Measurements from ENCODE around the gene IPO11. TPM values are rescaled to one million over a fixed set of nuclear protein-coding genes. Genes with fewer than 3 reads are reported as not detected.

IPO11 gene
- total and polyA plus RNA-seq, 2 experiments from 2014 or later: 18.7 to 64.7 TPM

GRCh38 chr5:62662521-62662920 is 250.0 kb downstream of the IPO11 start (continued):
- TF ChIP-seq CTCF (conservative IDR thresholded peaks at IDR 0.05; ENCODE audit: low read depth in 2 of 2) (no peak), STAT1 (IDR thresholded peaks at IDR 0.05; ENCODE audit: unreplicated experiment) (no peak), POLR2AphosphoS5 (IDR thresholded peaks at IDR 0.05; ENCODE audit: low read depth) (no peak), NANOG (IDR thresholded peaks at IDR 0.05; ENCODE audit: borderline replicate concordance) (no peak)

GRCh38 chr5:62671479-62671878 is 258.9 kb downstream of the IPO11 start:
- H3F3A ChIP-seq (replicated peaks; ENCODE audit: low read depth): no peaks in the 10 kb centered on the region
- no peak for TF ChIP-seq POLR2AphosphoS5 (IDR thresholded peaks at IDR 0.05; ENCODE audit: low read depth)
- no peak for TF ChIP-seq ZNF462 (CRISPR knock-in tag; IDR thresholded peaks at IDR 0.05)
- no peak for TF ChIP-seq ZNF114 (CRISPR knock-in tag; IDR thresholded peaks at IDR 0.05)
- TF ChIP-seq EZH2 (IDR thresholded peaks at IDR 0.05; ENCODE audit: low read depth, unreplicated experiment): no peak
- TF ChIP-seq ETS1 (IDR thresholded peaks at IDR 0.05): no peak
- TF ChIP-seq CTCF (conservative IDR thresholded peaks at IDR 0.05; ENCODE audit: low read depth in 2 of 2): no peak
- TF ChIP-seq ZNF331 (CRISPR knock-in tag; IDR thresholded peaks at IDR 0.05; ENCODE audit: low read depth): no peak
- no peak for TF ChIP-seq NANOG (IDR thresholded peaks at IDR 0.05; ENCODE audit: borderline replicate concordance)
- no peak for TF ChIP-seq STAT1 (IDR thresholded peaks at IDR 0.05; ENCODE audit: unreplicated experiment)
- TF ChIP-seq JUNB (IDR thresholded peaks at IDR 0.05; ENCODE audit: unreplicated experiment): no peak

More at GRCh38 chr5:62671479-62671878, 258.9 kb downstream of the IPO11 start:
- no peak overlapping the region for H2AFZ ChIP-seq
- H3K27ac ChIP-seq (ENCODE audit: low read depth): no peak overlapping the region
- H3K9me3 Mint-ChIP-seq: peaks cover 14% of the 10 kb centered on the region
- no peaks in the 10 kb centered on the region for H3K9me2 ChIP-seq (ENCODE audit: insufficient read depth)
- no peaks in the 10 kb centered on the region for H3K27me3 ChIP-seq (ENCODE audit: insufficient read depth)
- H3K4me1 Mint-ChIP-seq: no peaks in the 10 kb centered on the region
- no peak overlapping the region for H3K4me3 ChIP-seq
- no peak overlapping the region for H3K27ac Mint-ChIP-seq
- DNase-seq (ENCODE audit: low spot score): no peak
- no peaks in the 10 kb centered on the region for H3K4me1 ChIP-seq (ENCODE audit: insufficient read depth)
- no peaks in the 10 kb centered on the region; the same call in 1 of the 2 replicates for H3K36me3 ChIP-seq (ENCODE audit: insufficient read depth)
- ATAC-seq: no peak
- no peak overlapping the region for H3K4me3 Mint-ChIP-seq
- H3K79me2 ChIP-seq (replicated peaks; ENCODE audit: insufficient read depth): no peaks in the 10 kb centered on the region
- no peak overlapping the region for H3K4me2 ChIP-seq
- peaks cover 2% of the 10 kb centered on the region; the same call in 1 of the 3 replicates for H3K36me3 Mint-ChIP-seq (ENCODE audit: low read depth)
- H4K20me1 ChIP-seq (replicated peaks; ENCODE audit: insufficient read depth): no peaks in the 10 kb centered on the region
- peaks cover 2% of the 10 kb centered on the region for H3K27me3 Mint-ChIP-seq (ENCODE audit: insufficient read depth, low read depth, poor library complexity)

All from GM23338 (cell line).